ENCODE data around the gene MACROD2. TPM values are rescaled to one million over a fixed set of nuclear protein-coding genes. Genes with fewer than 3 reads are reported as not detected.

Gene MACROD2
- total RNA-seq, 1 donor from 2014 or later, result not detected

DNA sequence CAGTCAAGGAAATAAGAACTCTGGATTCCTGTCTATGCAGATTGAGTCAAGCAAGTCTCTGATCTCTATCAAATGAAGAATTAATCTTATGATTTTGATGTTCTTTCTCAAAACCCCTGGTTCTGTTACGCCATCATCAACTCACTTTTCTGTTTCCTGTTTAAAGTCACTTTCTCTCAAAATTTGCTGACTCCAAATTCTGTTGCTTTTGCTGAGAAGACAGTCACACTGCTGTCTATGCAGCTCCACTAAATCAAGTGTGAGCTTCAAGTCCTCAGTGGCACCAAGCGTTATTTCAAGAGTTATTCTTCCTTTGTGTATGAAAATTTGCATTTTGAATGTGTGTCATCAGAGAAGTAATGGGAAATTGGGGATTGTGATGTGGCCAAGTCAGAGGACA is 1914.7 kb downstream of the MACROD2 start:
- intact Hi-C loops (cut with micrococcal nuclease), result no loop called here

DNA sequence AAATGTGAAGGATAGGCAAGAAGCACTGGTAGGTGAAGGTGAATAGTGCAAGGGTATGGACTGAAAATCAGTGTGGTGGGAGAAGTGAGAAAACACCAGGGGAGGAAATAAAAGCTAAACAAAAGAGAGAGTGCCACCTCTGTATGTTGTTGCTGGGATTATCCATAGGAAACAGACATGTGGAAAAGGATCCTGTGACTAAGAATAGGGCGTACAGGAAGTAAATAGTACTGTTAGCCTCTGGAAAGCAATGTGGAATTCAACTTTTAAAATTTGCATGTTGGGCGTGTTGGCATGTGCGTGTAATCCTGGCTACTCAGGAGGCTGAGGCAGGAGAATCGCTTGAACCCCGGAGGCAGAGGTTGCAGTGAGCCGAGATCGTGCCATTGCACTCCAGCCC is 1916.3 kb downstream of the MACROD2 start:
- intact Hi-C loops (cut with micrococcal nuclease), result no loop called here

DNA sequence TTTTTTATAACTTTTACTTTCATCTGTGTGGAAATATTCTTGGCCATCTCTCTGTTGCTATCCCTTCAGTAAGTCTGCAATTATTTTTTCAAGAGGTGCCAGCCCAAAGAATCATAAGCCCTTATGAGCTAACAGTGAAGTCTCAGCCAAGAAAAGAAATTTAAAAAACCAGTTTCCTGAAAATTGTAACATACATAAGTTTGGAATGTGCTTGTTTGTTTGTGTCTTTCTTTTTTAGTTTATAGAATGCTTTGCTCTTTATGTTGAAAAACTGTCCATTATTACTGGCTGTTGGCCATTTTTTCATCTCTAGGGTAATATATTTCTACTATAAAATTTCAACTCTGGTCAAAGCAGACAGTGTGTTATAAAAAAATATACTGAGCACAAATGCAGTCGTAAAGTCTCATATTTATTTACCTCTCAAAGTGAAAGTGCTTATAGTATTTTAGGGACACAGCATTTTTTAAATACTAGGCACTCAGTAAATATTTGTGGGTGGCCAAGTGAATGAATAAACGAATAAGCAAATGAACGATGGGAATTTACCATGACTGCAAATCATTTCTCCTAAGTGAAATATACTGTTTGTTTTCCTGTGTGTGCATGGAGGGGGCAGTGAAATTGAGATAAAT is 1918.2 kb downstream of the MACROD2 start:
- intact Hi-C loops (cut with micrococcal nuclease), result no loop called here

DNA sequence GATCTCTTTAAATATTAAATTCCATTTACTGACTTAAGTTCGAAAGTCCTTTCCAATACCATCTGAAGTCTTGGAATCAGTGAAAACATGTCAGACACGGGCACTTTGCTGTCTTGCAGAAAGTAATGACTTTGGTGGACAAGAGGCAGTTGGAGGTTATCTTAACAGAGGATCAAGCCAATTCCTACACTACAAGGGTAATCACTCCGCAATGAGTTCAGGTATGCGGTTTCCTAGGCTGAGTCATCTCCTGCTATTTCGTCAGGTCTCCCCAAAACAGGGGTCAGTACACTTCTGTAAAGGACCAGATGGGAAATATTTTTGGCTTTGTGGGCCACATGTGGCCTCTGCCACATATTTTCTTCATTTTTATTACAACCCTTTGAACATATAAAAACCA is 1921.3 kb downstream of the MACROD2 start:
- intact Hi-C loops (cut with micrococcal nuclease), result no loop called here

DNA sequence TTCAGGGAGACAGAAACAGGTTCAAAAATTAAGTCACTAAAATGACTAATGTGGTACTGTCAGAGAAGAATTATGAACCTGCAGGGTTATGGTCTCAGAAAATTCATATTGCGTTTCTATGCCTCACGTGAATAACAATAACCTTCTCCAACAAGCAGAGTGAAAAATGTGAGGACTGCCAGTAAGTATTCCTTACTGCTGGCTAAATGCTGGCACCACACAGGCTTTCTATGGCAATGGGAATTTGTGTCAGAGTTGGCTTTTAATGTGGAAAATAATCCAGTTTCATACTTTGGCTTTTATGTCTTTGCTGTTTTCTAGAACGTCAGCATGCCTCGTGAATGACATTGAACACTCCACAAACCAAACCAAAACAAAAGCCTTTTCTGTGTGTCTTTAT is 1922.0 kb downstream of the MACROD2 start:
- intact Hi-C loops (cut with micrococcal nuclease), result no loop called here

DNA sequence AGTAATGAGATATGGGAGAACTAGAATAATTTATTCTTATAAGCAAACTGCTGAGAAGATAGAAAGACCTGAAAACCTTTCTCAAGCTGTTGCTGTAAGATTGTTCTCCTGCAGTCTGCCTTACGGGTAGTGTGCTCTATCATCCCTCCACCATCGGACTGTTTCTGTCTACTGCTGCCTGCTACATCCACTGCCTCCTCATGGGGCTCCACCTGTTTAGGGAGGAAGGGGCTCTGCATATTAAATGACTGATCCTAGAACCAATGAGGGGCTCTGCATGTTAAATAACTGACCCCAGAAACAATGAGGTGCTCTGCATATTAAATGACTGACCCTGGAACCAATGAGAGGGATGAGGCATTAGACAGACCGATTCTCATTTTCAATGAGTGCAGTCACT is 1923.3 kb downstream of the MACROD2 start:
- intact Hi-C loops (cut with micrococcal nuclease), result no loop called here

DNA sequence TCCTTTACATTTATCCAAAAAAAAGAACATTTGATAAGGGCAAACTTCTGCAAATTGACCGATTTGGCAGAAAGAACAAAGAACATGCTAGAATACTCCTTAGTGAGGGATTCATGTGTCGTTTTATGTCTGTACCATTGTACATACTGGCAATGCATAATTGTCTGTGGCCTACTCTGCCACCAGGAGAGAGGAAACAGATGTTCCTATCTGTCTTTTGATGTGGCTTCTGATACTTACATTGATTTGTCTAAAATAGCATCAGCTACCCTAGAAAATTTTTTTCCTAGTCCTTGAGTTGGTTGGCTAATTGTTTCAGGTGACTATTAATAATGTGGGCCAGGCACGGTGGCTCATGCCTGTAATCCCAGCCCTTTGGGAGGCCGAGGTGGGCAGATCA is 1923.8 kb downstream of the MACROD2 start:
- intact Hi-C loops (cut with micrococcal nuclease), result no loop called here

DNA sequence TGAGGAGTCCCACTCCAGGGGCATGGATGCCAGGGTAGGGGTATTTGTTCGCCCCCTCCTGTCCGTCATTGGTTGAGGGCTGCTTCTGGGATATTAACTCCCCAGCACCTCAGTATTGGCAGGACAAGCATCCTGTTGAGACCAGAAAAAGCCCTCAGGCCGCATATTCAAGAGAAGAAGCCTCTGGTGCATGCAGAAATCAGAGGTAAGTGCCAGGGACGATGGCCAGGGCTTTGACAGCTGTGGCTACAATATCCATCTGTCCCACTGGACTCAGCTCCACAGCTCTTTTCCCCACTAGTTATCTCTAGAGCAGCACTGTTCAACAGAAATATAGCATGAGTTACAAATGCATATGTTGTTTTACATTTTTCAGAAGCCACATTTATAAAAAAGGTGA is 1926.6 kb downstream of the MACROD2 start:
- intact Hi-C loops (cut with micrococcal nuclease), result no loop called here

DNA sequence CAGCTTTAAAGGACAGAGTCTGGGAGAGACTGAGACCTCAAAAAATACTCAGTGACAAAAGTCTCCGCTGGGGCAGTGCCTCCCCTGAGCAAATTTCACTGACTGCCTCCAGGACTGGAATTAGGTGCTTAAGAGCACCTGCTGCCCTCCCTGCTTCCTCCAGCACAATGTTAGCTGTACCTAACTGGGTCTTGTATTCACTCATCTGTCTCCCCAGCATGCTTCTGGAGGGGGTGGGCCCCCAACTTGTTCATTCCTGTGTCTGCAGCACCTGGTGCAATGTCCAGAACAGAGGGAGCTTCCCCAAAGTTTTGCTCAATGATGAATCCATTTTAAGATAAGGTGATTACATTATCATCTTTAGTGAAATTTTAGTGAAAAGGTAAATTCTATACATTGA is 1927.2 kb downstream of the MACROD2 start:
- intact Hi-C loops (cut with micrococcal nuclease), result no loop called here

DNA sequence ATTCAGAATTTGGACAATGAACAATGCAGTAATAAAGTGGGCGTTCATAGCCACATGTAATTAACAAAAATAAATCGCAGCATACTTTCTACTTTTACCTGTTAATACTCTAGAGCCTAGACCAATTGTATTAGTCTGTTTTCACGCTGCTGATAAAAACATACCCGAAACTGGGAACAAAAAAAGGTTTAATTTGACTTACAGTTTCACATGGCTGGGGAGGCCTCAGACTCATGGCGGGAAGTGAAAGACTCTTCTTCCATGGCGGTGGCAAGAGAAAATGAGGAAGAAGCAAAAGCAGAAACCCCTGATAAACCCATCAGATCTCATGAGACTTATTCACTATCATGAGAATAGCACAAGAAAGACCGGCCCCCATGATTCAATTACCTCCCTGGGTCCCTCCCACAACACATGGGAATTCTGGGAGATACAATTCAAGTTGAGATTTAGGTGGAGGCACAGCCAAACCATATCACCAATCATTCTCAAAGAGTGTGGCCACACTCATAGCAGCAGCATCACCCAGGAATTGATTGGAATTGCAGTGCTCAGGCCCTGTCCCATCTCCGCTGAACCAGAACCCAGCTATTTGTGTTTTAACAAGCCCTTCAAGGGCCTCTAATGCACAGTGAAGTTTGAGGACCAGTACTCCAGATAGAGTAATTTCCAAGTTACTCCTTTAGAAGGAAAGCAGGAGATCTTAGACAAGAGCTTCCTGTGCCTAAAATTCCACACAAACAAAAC is 1927.9 kb downstream of the MACROD2 start:
- intact Hi-C loops (cut with micrococcal nuclease), result no loop called here

DNA sequence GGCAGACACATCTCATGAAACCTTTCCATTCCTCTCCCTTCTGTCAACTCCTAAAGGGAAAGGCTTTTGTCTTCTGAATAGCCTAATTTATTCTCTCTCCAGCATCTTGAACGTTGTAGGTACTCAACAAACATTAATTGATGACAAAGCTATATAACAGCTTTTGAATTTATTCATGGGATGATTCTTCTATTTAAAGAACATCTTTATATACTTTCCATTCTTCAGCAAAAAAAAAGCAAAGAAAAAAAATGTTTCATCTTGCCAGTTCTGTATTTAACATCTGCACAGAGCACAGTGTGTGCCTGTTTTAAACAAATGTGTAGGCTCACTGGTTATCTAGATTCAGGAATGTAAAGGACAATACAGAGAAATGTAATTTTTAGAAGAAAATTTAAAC is 1929.2 kb downstream of the MACROD2 start:
- intact Hi-C loops (cut with micrococcal nuclease), result no loop called here

DNA sequence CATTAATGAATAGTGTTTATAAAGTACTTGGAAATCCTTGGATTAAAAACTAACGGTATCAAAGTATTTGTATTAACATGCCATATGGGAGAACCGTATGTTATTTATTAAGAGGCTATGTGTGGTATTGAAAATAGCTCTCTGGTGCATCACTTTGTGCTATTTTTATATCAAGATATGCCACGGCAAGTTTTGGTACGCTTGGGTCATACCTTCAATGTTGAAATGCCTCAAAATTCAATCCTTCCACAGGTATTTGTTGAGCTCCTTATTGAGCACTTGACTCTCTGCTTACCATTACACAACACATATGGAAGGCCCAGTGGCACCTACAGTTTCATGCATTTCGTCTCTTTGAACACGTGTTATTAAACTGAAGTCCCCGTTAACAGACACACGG is 1930.1 kb downstream of the MACROD2 start:
- intact Hi-C loops (cut with micrococcal nuclease), result no loop called here

DNA sequence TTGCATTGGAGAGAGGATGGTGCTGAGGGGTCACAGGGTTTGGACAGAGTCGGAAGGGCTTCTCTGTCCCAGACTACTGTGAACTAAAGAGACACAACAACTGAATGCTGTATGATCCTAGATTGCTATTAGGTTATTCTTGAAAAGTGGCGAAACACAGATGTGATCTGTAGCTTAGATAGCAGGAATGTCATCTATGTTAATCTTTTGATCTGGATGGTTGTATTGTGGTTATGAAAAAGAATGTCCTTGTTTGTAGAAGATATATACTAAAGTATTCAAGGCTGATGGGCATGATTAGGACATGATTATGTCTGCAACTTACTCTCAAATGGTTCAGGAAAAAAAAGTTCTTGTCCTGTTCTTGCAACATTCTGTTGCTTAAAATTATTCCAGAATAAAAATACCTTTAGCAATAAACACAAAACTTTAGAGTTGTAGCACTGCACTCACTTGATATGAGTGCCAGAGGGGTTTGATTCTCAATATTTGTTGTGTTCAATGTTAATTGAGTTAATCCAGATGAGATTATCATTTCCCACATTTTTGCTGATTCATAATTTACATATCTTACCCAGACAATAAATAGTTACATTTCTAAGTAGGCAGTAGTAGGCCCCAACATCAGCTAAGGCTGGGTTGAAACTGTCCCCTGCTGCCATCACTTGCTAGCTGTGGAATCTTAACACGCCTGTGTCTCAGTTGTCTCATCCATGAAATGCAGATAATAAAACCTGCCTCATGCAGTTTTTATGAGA is 1932.8 kb downstream of the MACROD2 start:
- intact Hi-C loops (cut with micrococcal nuclease), result no loop called here

DNA sequence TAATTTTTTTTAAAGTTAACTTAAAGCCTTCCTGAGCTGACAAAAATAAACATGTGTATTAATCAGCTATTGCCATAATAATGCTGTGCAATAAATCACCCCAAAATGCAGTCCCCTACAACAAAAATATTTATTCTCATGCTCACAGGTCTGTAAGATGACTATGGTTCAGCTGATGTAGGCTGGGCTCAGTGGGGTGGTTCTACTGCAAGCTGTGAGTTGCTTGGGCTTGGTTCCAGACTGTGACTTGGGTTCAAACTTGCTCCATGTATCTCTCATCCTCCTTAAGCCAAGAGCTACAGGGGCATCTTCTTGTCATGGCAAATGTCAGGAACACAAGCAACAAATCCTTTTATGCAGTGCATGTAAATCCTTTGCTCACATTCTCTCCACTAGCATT is 1933.6 kb downstream of the MACROD2 start:
- intact Hi-C loops (cut with micrococcal nuclease), result no loop called here

DNA sequence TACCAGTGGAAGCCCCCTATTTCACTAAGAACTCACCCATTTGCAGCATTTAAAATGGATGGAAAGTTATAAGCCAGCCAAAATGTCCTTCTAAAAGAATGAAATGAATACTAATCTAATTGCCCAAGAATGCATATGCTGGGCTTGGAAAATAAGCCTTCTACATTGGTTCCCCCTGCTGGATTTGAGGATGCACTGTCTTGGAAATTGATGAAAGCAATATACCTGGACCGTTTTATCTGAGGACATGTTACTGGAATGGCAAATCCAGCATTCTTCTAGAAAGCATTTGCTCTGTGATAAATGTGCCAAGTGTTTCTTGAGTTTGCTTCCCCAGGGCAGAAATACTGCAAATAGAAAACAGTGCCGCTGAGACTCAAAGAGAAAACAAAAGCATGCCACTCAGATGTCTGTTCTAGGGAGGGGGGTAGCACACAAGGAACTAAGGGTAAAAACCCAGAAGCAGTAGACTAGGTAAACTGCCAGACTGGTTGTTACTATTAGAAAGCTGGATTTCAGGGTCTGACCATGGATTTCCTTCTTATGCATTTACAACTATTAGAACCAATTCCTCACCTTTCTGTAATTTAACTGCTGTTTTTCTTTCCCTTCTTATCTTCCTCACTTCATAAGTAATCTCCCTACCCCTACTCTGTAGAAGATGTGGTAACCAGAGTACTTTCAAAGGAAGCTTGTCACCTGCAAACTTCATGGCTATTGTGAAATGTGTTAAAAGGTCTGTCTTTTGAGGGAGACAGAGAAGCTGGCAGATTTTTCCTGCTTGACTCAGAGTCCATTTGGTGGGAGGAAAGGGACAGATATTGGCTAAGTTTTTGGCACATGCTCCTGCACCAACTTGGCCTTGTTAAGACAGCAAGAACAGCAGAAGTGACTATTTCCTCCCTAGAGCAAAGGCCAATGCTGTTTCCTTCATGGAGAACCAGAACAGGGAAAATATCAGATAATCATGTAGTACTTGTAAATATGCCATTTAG is 1935.3 kb downstream of the MACROD2 start:
- intact Hi-C loops (cut with micrococcal nuclease), result no loop called here

DNA sequence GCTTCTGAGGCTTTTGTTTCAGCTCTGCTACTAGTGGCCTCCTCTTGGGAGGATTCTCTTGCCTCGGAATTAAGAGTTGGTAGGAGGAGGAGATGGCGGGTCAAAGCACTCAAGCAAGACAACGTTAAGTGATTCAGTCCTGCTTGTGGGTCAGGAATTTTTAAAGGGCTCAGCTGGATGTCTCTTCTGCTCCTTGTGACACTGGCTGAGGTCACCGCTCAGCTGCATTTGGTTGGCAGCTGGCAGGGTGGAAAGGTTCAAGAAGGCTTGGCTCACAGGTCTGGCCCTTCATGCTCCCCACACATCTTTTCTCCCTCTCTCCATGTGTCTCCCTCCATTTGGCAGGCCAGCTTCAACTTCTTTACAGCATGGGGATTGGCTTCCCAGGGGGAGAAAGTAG is 1936.6 kb downstream of the MACROD2 start:
- intact Hi-C loops (cut with micrococcal nuclease), result no loop called here

DNA sequence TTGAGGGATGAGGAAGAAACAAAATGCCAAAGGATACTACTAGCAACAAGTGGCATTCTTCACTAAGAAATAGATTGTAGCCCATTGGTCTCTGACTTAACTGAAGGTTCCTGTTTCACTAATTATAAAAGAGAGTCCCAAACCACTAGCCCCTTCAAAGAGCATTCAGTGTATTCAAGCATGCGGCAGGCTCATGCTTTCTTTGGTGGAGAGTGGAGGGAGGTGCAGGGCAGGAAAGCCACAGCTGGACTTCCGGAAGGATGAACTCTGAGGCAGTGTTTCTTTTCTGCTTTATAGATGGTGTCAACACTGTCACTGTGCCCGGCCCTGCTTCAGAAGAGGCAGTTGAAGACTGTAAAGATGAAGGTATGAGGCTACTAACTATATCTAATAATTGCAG is 1941.9 kb downstream of the MACROD2 start:
- intact Hi-C loops (cut with micrococcal nuclease), result no loop called here

DNA sequence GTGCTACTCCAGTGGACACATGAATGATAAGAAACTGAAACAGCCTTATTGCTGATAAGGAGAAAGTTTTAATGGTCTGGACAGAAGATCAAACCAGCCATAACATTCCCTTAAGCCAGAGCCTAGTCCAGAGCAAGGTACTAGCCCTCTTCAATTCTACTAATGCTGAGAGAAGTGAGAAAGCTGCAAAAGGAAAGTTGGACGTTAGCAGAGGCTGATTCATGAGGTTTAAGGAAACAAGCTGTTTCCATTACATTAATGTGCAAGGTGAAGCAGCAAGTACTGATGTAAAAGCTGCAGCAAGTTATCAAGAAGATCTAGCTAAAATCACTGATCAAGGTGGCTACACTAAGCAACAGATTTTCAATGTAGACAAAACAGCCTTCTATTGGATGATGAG is 1943.5 kb downstream of the MACROD2 start:
- intact Hi-C loops (cut with micrococcal nuclease), result no loop called here

DNA sequence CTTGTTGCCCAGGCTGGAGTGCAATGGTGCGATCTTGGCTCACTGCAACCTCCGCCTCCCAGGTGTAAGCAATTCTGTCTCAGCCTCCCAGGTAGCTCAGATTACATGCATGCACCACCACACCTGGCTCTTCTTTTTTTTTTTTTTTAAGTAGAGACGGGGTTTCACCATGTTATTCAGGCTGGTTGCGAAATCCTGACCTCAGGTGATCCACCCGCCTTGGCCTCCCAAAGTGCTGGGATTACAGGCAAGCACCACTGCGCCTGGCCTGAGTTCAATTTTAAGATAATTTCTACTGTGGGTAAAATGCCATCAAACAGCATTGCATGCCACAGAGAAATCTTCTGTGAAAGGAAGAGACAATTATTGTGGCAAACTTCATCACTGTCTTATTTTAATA is 1944.8 kb downstream of the MACROD2 start:
- intact Hi-C loops (cut with micrococcal nuclease), result no loop called here

DNA sequence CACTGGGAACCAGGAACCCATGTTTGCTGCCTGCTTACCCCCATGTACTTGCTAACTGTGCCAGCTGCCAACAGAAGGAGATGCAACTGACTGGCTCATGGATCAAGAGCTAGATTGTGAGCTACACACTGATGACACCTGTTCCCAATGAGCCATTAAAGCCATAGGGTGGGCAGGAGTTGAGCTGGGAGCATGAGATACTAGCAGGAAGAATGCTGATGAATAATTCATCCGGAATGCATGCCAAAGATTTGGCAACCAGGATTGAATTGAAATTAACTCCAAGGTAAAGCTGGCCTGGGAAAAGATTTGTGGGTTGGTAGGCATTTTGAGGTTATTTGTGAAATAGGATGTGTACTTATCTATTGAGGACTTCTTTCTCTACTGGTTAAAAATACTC is 1946.8 kb downstream of the MACROD2 start:
- intact Hi-C loops (cut with micrococcal nuclease), result no loop called here

DNA sequence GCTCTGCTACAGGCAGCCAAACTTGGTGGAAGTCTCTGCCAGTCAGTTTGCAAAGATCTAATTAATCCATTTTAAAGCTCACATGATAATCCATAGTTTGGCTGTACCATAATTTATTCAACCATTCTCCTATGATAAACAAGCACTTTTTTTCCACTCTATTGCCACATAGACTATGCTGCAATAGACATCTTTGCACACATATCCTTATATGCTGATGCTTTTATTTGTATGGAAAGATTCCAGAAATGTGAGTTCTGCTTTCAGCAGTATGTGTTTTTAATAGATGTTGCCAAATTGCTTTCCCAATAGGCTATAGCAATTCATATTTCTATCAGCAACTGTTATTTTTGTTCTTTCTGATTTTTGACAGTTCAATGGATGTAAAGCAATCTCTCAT is 1950.0 kb downstream of the MACROD2 start:
- intact Hi-C loops (cut with micrococcal nuclease), result no loop called here

Measured in T-helper 1 cell treated with Interleukin-12 subunit alpha and Interleukin-12 subunit beta and Interleukin-4 antibody, amounts not matched to agents 30 ng/mL and 1 ng/mL, for 36 hours (primary cell).